Parathyroid adenoma (tissue), 2 donors: ENCODE data around the gene ZNF662.

ENCODE experiments used
- H2AFZ ChIP-seq: fragments of 300-600 bp; sonication (generic); one replicate; pipeline ENCODE4 v1.7.0; 2017; ENCODE audit warnings: antibody characterized with exemption, mild to moderate bottlenecking
- H3K27ac ChIP-seq: fragments of 300-600 bp; sonication (generic); one replicate; pipeline ENCODE4 v1.7.0; 2017
- H3K27me3 ChIP-seq: fragments of 300-600 bp; sonication (generic); one replicate; pipeline ENCODE4 v1.7.0; 2017; ENCODE audit warnings: low read length; ENCODE audit not compliant: control insufficient read depth, insufficient read depth
- H3K36me3 ChIP-seq: fragments of 300-600 bp; sonication (generic); one replicate; pipeline ENCODE4 v1.7.0; 2017; ENCODE audit warnings: low read length; ENCODE audit not compliant: control insufficient read depth, insufficient read depth
- H3K4me1 ChIP-seq: fragments of 300-600 bp; sonication (generic); one replicate; pipeline ENCODE4 v1.7.0; 2017; ENCODE audit warnings: control low read depth
- H3K4me2 ChIP-seq: fragments of 300-600 bp; sonication (generic); one replicate; pipeline ENCODE4 v1.7.0; 2017; ENCODE audit warnings: low read length
- H3K4me3 ChIP-seq: fragments of 300-600 bp; sonication (generic); one replicate; pipeline ENCODE4 v1.7.0; 2017; ENCODE audit warnings: low read depth, low read length
- H3K79me2 ChIP-seq: fragments of 300-600 bp; sonication (generic); one replicate; pipeline ENCODE4 v1.7.0; 2017; ENCODE audit warnings: control low read depth
- H3K9ac ChIP-seq: fragments of 300-600 bp; sonication (generic); one replicate; pipeline ENCODE4 v1.7.0; 2017; ENCODE audit warnings: mild to moderate bottlenecking
- H3K9me3 ChIP-seq: fragments of 300-600 bp; sonication (generic); one replicate; pipeline ENCODE4 v1.7.0; 2017; ENCODE audit warnings: low read length; ENCODE audit not compliant: control insufficient read depth
- CTCF ChIP-seq: fragments of 300-600 bp; sonication (generic); IDR thresholded peaks from one replicate; pipeline ENCODE4 v1.7.0; 2017; ENCODE audit warnings: antibody characterized with exemption, mild to moderate bottlenecking
- donor health status: primary hyperparathyroidism.

The ZNF662 gene

GRCh38 chr3:42937334-42937733, 31.4 kb downstream of the ZNF662 start:
- H3K36me3 ChIP-seq, result no peaks in the 10 kb centered on the region
- no peak overlapping the region for H3K27ac ChIP-seq
- H3K79me2 ChIP-seq, result no peaks in the 10 kb centered on the region
- no peak for TF ChIP-seq CTCF
- no peaks in the 10 kb centered on the region for H3K4me1 ChIP-seq
- no peaks in the 10 kb centered on the region for H3K9me3 ChIP-seq
- no peak overlapping the region for H3K4me3 ChIP-seq
- no peak overlapping the region for H2AFZ ChIP-seq
- H3K9ac ChIP-seq, result no peak overlapping the region
- no peaks in the 10 kb centered on the region for H3K27me3 ChIP-seq
- no peak overlapping the region for H3K4me2 ChIP-seq

GRCh38 chr3:42942693-42943092, 36.8 kb downstream of the ZNF662 start:
- Histone ChIP-seq H3K36me3 (no peaks in the 10 kb centered on the region), H3K27me3 (no peaks in the 10 kb centered on the region), H3K4me2 (no peak overlapping the region), H3K27ac (no peak overlapping the region), H3K79me2 (no peaks in the 10 kb centered on the region), H3K4me1 (no peaks in the 10 kb centered on the region), H3K9me3 (no peaks in the 10 kb centered on the region), H3K4me3 (no peak overlapping the region), H2AFZ (no peak overlapping the region), H3K9ac (no peak overlapping the region)
- TF ChIP-seq CTCF, result no peak

- H3K9me3 ChIP-seq, result no peaks in the 10 kb centered on the region
- H2AFZ ChIP-seq, result no peak overlapping the region
- H3K4me1 ChIP-seq, result no peaks in the 10 kb centered on the region
- no peak for TF ChIP-seq CTCF
- no peaks in the 10 kb centered on the region for H3K36me3 ChIP-seq
- H3K27me3 ChIP-seq, result no peaks in the 10 kb centered on the region
- H3K9ac ChIP-seq, result no peak overlapping the region
- H3K4me2 ChIP-seq, result no peak overlapping the region
- H3K27ac ChIP-seq, result no peak overlapping the region
- H3K4me3 ChIP-seq, result no peak overlapping the region
- no peaks in the 10 kb centered on the region for H3K79me2 ChIP-seq
Measured at GRCh38 chr3:42946050-42946449, 40.1 kb downstream of the ZNF662 start.

- Histone ChIP-seq H3K27ac (no peak overlapping the region), H3K4me1 (no peaks in the 10 kb centered on the region), H3K4me2 (no peak overlapping the region), H3K4me3 (no peak overlapping the region), H3K36me3 (no peaks in the 10 kb centered on the region), H3K27me3 (no peaks in the 10 kb centered on the region), H2AFZ (no peak overlapping the region), H3K79me2 (no peaks in the 10 kb centered on the region), H3K9me3 (no peaks in the 10 kb centered on the region), H3K9ac (no peak overlapping the region)
- no peak for TF ChIP-seq CTCF
Measured at GRCh38 chr3:42957573-42957972, 51.6 kb downstream of the ZNF662 start.

GRCh38 chr3:42960282-42960681, 54.3 kb downstream of the ZNF662 start:
- Histone ChIP-seq H3K27me3 (no peaks in the 10 kb centered on the region), H3K36me3 (no peaks in the 10 kb centered on the region), H3K4me2 (no peak overlapping the region), H3K9me3 (no peaks in the 10 kb centered on the region), H3K27ac (no peak overlapping the region), H3K79me2 (no peaks in the 10 kb centered on the region), H3K4me3 (no peak overlapping the region), H3K9ac (no peak overlapping the region), H2AFZ (no peak overlapping the region), H3K4me1 (no peaks in the 10 kb centered on the region)
- no peak for TF ChIP-seq CTCF
